GM19438 (cell line): ENCODE measurements around the gene SRSF8.
A peak's percentile ranks its signal among the peaks of the same experiment; 100 is the strongest.

Experiments used
- ATAC-seq: cut with Tn5 transposase; IDR thresholded peaks from one replicate; pipeline ENCODE4 v1.9.1; 2021; ENCODE audit warnings: low read depth; ENCODE audit not compliant: unreplicated experiment

SRSF8 gene

DNA sequence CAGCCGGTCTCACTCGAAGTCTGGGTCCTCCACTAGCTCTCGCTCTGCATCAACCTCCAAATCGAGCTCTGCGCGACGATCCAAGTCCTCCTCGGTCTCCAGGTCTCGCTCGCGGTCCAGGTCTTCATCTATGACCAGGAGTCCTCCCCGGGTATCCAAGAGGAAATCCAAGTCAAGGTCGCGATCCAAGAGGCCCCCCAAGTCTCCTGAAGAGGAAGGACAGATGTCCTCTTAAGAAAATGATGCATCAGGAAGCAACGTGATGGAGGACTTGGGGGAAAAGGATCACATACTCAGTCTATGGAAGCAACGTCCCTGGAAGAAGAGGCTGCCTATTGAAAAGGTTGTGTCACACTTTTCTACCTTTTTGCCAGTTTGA, 1.1 kb downstream of the SRSF8 start:
- no peak for ATAC-seq

DNA sequence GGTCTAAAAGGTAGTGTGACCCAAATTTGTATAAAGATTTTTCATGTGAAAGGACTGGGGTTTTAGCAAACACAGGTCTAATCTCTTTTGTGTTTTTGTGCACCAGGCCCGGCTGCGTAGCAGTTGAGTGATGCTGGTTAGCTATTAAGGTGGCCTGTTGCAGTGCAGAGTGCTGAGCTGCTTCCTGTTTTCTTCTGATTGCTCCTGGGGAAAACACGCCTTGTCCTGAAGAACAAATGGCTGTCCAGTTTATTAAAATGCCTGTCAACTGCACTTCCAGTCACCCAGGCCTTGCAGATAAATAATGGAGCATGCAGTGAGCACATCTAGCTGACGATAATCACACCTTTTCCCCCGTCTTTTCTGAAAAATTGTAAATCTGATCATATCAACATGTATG, 1.8 kb downstream of the SRSF8 start:
- ATAC-seq = peak; percentile 56

DNA sequence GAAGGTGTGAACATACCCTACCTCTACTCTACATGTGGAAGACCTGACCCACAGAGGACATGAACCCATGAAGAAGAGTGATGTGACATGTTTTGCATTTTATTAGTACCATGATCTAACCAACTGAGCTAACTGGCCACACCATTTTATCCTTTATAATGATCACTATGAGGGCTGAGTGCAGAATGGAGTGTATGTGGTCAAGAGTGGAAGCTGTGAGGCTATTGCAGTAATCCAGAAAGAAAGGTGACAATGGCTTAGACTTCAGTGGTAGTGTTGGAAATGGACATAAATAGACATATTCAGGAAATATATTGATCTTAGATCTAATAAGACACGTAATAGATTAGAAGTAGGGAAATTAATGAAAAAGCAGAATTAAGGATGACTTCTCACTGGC, 3.8 kb downstream of the SRSF8 start:
- no peak for ATAC-seq

DNA sequence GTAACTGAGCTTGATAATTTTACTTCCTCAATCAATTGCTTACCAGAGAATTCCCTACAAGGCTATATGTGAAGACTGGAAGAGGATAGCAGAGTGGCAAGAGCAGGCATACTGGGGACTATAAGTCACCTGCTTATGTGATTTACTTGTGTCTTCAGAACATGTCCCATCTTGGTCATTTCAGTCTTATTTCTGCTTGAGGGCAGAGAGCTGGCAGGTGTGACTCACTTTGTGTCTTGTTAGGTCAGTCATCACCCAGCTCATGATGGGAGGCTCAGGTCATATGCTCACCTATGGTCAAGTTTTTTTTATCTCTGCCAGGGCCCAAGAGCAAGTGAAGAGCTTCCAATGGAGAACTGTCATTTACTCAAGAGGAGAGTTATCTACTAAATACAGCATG, 6.2 kb downstream of the SRSF8 start:
- ATAC-seq = no peak

DNA sequence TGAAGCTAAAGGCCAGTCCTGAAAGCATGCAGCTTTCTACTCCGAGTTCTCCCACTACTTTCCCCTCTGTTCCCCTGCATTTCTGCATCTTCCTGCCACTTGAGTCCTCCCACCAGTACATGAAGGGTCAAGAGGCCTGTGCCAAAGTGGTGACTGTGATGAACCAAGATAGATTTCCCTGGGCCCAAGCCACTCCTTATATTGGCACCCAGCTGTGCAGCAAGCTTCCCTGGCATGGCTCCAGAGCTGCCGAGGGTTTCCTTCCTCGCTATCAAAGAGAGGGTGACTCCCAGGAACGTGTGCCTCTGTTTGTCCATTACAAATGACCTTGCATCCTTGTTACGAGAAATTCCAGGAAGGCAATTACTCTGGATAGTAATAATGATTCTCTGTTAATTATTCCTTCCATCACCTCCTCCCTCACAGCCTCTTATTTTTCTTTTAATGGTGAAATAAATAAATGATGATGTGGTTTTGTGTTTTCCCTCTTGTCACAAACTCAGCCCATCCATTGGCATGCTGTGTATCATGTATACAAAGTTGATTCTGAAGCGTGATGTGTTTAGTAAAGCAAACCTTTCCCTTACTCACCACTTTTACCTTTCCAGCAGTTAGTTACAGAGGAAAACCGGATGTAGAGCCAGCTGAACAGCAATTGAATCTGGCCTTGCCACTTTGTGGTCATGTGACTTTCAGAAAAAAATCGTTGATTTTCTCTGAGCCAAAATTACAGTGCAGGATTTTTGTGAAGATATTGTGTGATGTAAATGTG, 8.3 kb downstream of the SRSF8 start:
- no peak for ATAC-seq

DNA sequence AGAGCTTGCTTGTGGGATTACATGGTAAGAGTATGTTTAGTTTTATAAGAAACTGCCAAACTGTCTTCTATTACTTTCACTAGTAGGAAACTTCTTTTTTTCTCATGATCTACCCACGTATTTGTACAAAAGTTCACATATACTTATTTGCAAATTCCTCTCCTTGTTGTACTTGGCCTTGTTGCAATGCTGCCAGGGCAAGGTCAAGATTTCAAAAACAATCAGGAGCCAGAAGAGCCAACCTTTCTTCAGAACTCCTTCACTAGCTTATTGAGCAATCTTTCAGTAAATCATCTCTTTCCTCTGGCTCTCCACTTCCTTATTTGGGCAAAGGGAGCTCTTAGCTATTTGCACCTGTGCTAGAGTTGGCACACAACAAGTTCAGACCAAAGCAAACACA, 9.7 kb downstream of the SRSF8 start:
- ATAC-seq = peak; percentile 69

DNA sequence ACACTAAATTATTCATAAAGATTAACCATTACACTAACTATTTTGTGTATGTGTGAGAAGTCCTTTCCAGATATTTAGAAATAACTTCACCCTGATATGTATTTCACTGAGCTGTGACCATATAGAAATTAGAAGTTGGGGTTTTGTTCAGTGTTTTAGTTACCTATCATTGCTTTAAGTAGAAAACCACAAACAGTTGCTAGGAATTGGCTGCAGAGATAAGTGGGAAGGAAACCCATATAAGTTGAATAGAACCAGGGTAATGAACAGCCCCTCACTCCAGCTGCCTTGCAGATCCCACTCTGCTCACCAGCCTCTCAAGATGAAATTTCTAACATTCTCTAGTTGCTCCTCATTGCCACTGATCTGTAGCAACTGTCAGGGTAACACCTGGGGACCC, 10.3 kb downstream of the SRSF8 start:
- no peak for ATAC-seq

DNA sequence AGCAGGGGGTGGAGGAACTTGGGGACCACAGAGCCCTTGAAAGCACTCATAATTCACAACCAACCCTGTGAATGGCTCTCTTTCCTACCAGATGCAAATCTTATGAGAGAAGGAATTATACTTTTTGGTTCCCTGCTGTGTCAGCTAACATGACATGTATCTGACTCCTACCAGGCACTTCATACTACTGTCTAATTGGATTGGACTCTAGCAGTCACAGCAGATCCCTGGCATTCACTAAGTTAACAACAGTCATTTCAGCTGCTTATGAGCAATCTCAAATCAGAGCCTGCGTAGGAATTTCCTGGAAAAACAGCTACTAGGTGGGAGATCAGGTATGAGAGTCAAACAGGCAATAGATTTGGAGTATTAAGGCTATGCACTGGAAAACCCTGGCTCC, 11.8 kb downstream of the SRSF8 start:
- no peak for ATAC-seq

DNA sequence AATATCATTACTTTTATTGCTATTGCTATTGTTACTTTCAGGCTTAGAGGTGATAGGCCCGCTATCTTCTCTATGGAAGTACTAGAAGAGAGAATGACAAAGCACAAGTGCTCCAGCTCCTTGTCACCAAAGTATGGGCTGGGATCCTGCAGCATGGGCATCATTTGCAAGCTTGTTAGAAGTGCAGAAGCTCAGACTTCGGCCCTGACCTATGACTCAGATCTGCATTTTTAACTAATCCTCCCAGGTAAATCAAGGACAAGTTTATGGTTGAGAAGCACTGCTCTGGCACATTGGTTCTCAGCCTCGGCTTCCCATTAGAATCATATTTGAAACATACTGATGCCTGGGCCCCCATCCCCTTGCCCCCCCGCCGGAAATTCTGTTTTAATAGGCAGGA, 14.3 kb downstream of the SRSF8 start:
- no peak for ATAC-seq

DNA sequence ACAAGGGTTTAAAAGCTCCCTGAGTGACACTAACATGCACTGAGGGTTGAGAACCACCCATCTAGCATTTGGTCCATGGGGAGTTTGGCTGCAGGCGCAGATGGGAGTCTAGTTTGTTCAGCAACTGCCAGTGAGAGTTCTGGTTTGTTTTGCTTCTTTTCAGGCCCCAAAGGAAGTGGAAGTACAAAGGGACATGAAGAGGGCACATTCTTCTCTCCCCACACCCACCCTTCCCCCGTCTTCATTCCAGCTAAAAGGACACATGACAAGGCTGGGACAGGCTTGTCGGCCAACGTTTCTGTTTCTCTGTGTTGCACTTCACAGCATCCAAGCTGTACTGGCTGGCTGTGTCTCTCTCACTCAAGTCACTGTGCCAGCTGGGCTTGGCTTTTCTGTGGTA, 14.7 kb downstream of the SRSF8 start:
- no peak for ATAC-seq

DNA sequence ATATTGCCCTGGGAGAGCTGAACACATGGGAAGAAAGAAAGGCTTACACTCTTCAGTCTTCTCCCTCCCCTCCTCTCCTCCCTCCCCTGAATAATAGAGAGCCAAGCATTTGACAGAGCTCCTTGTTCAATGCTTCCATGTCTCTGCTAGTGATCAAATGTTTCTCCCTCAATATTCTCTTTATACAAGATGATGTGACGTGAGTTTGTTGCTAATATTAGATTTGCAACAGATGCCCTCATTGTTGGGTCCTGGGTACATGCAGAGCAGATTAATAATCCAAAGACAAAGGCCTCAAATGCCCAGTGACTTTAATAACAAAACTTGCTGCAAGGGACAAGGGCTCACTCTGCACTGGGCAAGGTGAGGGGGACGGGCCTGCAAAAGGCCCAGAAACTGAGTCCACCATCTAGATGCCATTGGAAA, 15.9 kb downstream of the SRSF8 start:
- no peak for ATAC-seq

DNA sequence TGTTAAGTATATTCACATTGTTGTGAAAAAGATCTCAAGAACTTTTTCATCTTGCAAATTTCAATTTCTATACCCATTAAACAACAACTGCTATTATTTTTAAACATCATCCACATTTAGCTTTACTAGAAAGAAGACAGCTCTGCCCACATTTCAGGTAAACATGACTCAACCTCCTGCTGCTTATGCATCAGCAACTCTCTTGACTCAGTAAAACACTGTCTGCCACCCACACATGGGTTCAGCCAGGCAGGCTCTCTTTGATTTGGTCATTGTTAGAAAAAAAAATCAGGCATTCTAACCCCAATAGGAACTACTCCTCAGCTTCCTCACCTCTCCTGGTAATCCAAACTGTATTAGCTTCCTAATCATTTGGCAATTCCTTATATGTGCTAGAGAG, 17.8 kb downstream of the SRSF8 start:
- ATAC-seq = no peak

DNA sequence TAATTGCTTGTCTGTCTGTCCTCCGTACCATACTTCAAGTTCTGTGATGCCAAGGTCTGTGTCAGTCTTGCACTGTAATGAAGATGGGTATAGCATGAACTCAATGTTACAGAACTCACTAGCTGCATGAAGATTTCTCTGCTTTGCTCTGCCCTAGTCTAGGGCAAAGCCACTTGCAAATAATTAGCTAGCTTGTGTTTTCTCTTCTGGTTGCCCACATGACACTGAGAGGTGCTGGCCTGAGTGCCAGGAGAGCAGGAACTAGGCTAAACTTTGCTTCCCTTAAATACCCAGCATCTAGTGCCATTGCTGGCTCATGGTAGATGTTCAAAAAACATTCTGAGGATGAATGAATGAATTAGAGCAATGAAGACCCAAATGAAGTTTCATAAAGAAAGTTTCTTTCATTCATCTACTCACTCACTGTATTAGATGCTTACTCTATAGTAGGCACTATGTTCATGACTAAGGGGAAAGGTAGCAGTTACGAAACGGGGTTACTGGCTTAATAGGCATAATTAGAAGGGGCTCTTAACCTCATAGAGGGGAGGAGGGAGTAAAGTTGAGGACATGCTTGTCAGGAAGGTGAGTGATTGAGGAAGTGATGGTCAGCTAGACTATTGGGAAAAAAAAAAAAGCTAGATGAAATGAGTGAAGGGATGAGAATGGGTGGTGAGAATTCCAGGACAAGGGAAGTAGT, 18.5 kb downstream of the SRSF8 start:
- no peak for ATAC-seq

DNA sequence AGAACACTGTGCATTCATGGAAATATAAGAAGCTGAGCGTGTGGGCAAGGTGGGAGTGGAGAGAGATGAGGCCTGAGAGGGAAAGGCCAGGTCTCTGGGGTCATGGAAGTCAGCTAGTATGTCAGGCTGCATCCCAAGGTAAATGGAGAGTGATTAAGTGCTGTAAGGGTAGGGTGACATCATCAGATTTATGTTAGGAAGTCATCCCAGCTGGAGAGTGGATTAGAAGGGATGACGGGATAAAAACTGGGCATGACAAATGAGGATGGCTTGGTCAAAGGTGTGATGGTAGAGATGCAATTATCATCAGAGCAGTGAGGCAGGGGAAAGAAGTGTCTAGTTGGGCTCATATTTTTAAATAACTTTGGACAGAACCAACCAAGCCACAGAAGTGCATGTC, 19.4 kb downstream of the SRSF8 start:
- no peak for ATAC-seq

DNA sequence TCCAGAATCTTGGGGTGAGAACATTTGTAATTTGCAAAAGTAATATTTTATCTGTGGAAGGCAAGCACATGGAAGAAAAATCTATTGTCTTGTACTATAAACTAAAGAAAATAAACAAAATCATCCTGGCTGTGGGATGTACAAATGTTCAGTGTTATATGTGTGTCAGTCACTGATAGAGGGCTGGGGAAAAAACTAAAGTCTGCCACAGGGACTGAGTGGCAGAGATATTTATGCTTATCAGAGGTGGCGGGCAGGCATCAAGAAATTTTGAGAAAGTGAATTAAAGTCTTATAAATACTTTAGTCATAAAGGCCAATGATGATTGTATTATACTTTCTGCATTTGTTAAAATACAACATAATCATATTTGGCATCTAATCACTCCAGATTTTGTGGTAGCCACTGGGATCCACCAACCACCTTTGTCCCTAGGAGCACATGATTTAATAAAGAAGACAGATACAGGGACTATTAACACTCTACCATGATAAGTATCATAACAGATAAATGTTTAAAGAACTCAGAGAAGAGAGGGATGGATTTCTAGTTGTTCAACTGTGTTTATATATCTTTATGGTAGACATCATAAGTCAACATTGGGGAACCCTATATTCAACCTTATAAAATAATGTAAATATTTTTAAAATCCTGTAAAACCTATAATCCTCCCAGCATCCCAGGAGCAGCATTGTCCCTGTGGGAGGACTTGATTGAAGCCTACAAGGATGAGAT, 20.3 kb downstream of the SRSF8 start:
- no peak for ATAC-seq

DNA sequence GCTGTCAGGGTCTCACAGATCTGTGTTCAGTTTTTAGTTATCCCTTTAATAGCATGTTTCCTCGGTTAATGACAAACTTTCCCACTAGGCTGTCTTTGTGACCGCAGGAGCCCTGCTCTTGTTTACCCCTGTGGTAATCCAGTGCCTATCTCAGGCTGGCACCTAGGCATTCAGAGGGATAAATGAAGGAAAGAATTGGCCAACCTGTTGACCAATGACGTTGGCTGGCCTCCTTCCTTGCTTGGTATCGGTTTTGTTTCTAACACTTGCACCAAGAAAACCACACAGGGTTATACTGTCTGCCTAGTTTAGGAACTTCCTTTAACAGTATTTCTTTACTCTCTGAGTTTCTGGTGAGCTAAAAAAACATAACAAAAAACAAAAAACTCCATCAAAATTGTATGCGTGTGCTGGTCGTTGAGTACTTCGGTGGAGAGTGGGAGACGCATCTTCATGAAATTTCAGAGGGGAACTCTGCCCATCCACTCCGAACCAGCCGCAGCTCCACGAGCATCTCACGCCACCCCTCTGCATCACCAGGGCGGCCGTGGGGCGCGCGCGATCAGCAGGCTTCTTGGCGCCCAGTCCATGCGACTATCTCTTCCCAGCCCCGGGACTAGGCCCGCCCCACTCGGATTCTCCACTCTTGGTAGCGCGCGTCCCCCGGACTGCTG, 22.4 kb downstream of the SRSF8 start:
- peak; percentile 53 for ATAC-seq

DNA sequence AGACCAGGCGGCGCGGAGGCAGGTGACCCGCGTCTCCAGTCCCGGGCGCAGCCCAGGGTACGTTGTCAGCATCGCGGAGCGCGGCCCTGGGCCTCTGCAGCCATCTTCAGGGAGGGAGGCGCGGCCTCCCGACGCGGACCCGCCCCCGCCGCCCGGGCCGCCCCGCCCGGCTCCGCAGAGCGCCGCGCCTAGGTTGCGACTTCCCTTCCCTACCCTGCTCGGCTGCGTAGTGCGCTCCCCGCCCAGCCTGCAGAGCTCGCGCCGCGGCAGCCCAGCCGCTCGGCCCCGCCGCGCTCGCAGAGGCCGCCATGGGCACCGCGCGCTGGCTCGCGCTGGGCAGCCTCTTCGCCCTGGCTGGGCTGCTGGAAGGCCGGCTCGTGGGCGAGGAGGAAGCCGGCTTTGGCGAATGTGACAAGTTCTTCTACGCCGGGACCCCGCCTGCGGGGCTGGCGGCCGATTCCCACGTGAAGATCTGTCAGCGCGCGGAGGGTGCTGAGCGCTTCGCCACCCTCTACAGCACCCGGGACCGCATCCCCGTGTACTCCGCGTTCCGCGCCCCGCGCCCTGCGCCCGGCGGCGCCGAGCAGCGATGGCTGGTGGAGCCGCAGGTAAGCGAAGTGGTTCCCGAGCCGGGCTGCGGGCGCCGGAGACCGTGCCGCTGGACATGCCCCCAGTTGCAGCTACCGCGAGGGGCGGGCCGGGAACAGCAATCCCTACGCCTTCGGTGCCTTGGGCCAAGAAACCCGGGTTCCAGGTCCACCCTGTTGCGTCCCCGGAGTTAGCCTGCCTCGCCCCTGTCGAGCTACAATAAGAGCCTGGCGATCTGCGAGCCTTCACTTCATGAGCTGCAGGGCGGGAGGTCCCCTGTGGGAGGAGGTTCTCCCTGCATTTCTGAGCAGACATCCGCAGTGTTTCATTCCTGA, 23.2 kb downstream of the SRSF8 start, which contains the start of gene ENDOD1:
ENDOD1 (plus strand) TSS at position 227 of the 923 bp plus-strand sequence; CDS start at position 309, 82 bp downstream.
- peak; percentile 81 for ATAC-seq

DNA sequence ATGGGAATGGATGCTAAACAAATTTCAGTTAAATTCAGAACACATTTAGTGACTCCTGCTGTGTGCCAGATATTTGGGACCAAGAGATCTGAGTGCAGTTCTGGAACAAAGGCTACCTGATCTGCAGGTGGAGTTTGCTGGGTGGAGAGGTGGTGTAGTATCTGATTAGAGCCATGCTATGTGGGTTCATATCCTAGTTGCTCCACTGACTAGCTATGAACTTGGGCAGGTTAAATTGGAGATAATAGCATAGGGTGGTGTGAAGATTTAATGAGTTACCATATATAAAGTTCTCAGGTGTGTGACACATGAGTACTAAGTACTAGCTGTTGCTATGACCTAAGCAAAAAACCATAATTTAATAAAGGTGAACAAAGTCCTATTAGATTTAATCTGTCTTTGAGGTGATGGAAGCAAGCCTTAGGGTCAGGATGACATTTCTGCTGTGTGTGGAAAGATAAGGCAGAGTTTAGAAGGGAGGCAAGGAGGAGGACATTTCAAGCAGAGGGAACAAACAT, 25.0 kb downstream of the SRSF8 start:
- ATAC-seq = no peak

DNA sequence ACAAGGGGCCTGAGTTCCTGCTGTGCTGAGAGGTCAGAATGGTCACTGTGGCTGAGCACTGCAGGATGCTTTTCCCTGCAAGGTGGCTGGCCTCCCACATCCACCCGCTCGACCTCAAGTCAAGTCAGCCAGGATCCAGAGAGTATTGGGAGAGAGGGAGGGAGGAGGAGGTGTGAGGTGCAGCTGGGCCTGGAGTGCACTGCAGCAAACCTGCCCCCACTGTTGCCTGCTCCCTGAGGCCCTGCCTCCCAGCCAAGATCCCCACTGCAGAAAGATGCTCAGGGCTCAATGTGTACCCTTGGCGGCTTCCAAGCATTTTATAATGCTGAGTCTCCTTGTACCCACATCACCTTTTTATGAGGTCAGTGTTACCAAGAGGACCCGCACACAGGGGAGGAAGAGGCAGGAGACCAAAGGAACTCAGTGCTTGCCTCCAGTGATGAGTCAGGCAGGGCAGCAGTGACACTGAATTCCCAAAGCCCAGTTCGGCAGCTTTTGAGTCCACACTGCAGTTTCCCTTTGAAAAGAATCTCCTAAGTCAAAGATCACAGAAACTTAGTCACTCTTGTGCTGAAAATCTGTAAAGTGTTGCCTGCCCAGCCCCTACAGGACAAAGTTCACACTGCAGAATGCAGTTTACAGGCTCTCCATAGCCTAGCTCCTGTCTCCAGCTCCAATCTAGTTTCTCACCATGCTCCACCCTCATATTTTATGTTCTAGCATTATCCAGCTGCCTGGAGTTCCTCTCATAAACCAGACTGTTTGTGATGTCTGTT, 26.0 kb downstream of the SRSF8 start:
- ATAC-seq = no peak
